HG03442 (cell line): ENCODE measurements around the gene PSMD1.
A peak's percentile ranks its signal among the peaks of the same experiment; 100 is the strongest.

Experiments
- ATAC-seq: cut with Tn5 transposase; IDR thresholded peaks from one replicate; pipeline ENCODE4 v1.9.1; 2021; ENCODE audit warnings: mild to moderate bottlenecking, moderate library complexity; ENCODE audit not compliant: unreplicated experiment

Gene PSMD1

DNA sequence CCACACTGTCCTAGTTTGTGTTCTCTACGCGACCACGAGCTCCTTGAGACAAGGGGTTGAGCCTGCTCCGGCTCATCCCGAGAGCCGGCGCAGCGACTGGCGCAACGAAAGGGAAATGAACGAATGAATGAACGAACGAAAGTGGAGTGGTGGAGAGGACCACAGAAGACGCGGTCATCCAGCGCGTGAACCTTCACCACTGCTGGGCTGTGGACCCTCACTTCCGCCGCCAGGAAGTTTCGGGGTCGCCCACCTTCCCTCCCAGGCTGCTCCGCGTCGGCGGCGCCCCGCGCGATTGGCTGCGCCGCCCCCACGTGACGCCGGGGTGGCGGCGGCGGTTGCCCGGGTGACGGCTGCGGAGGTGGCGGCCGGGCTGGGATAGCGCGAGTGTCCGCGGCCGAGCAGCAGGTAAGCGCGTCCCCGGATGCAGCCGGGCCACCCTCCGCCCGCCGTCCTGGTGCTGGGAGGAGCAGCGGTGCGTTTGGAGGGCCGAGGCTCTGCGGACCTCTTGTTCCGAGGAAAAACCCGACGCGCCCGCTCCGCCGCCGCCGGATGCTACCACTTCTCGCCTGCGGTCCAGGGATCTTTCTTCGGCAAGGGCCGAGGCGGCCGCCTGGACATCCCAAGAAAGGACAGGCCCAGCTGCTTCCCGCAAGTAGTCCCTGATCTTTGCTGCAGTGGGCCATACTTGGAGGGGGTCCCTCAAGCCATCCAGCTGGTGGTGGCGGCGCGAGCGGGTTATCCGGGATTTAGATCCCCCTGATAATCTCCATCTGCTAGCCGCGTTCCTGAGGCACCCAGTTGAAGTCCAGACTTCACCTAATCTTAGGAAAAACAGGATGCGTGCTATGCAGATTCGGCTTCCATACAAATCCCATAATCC, 141.9 kb downstream of the PSMD1 start, which contains the start of gene ARMC9:
TSS of gene ARMC9 (plus strand) at position 341 of the 883 bp plus-strand sequence. CDS start 7,608 bp downstream, outside the sequence.
- ATAC-seq, result peak; percentile 93

DNA sequence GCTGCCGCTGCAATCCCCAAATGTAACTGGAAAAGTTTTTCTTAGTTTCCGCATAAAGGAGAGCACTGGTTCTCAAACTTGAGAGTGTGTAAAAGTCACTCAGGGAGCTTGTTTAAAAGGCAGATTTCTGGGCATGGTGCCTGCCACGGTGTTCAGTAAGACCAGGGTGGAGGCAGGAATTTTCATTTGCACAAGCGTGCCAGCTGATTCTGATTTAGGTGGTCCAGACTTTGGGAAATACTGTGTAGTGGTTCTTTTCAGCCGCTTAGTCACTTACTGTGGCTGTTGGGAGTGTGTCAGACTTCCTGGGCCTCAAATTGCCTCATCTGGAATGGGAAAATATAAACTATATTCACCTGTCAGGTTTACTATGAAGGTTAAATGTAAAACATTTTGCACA, 142.6 kb downstream of the PSMD1 start:
- no peak for ATAC-seq

DNA sequence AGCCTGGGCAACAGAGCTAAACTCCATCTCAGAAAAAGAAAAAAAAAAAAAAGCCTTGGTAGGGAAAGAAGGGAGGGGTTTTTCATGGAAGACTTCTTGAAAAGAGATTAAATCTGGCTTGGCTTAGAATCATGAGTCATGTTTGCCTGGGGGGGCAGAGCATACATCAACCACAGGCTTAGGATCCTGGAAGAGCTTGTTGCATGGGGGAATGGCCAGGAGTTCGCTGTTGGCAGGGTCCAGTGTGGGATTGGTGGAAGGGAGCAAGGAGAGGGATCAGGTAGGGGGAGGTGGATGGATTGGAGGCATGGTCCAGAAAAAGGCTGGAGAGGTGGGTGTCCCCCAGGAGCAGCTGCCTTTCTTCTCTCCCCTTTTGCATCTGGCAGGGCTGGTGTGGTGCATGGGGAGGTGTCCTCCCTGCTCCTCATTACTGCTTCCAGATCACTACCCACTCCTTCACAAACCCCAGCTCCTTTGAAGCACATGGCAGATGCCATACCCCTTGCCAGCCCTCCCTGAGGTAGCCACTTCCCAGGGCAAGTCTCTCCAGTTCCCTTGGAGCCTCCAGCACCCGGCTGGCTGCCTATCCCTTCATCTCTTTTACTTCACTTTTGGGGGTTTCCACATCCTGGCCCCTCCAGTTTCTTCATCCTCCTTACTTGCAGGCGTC, 144.3 kb downstream of the PSMD1 start:
- ATAC-seq, result no peak

DNA sequence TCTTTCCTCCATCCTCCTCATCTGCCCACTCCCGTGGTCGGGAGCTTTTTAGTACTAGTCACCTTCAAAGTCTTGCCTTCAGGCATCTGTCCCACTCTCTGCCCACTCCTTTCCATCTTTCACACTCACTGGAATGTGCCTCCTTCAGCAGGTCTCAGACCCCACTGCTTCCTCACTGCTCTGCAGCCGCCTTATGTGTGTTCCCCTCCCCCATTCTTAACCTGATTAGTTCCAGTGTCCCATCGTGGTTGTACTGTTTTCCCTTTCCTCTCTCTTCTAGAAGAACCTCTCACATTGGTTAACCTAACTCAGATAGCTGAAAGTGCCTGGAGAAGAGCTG, 144.8 kb downstream of the PSMD1 start:
- ATAC-seq, result no peak

DNA sequence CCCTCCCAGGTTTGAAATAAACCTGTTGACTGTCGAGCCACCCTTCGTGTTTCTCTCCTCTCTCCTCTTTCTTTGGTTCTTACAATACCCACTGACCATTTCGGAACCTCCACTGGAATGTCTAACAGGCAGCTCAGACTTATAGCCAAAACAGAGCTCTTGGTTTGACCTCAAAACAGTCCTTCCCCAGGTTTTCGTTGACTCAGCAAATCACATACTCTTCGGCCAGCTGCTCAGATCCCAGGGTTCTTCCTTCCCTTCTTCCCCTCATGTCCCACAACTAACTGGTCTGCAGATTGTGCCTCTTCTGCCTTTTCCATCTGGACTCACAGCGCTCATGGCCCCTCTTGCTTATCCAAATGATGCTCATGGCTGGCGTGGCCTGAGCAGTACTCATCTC, 146.4 kb downstream of the PSMD1 start:
- ATAC-seq, result no peak

DNA sequence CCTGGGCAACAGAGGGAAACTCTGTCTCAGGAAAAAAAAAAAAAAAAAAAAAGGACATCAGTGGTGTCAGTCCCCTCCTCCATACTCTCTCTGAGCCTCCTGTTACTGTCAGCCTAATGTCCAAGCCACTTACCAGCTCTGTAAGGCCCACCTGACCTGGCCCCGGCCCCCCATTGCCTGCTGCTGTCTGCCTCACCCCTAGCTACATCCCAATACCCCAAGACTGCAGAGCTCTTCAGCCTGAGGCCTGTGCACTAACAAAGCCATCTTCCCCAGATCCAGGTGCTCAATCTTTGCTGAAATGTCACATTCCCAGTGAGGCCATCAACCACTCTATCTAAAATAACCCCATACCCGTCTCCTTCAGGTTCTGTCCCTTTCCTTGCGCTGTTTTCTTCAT, 147.5 kb downstream of the PSMD1 start:
- no peak for ATAC-seq

DNA sequence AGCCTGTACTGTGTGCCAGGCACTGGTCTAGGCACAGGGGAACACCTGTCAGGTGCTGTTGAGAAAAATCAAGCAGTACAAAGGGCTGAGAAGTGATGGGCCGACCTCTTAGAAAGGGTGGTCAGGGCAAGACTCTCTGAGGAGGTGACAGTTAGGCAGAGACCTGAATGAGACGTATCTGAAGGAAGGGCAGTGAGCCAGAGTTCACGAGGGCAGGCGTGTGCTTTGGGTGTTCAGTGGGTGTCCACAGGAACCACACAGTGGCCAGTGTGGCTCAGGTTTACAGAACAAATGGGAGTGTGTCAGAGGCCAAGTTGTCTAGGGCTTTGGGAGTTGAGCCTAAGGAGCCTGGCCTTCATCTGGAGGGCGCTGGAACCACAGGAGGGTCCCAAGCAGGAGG, 147.9 kb downstream of the PSMD1 start:
- no peak for ATAC-seq

DNA sequence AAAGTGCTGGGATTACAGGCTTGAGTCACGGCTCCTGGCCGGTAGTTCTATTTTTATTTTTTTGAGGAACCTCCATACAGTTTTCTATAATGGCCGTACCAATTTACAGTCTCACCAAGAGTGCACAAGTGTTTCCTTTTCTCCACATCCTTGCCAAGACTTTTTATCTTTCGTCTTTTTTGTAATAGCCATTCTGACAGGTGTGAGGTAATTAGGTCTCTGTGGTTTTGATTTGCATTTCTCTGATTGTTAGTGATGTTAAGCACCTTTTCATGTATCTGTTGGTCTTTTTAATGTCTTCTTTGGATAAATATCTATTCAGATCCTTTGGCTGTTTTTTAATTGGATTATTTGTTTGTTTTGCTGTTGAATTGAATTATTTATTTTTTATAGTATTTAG, 151.1 kb downstream of the PSMD1 start:
- no peak for ATAC-seq

DNA sequence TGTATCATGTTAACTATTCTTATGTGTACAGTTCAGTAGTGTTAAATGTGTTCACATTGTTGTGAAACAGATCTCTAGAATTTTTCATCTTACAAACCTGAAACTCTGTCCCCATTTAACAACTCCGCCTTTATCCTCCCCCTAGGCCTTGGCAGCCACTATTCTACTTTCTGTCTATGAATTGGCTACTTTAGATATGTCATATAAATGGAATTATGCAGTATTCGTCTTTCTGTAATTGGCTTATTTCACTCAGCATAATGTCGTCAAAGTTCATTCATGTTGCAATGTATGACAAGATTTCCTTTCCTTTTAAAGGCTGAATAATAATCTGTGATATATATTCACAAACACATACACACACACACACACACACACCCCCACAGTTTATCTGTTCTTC, 154.1 kb downstream of the PSMD1 start:
- ATAC-seq, result no peak

DNA sequence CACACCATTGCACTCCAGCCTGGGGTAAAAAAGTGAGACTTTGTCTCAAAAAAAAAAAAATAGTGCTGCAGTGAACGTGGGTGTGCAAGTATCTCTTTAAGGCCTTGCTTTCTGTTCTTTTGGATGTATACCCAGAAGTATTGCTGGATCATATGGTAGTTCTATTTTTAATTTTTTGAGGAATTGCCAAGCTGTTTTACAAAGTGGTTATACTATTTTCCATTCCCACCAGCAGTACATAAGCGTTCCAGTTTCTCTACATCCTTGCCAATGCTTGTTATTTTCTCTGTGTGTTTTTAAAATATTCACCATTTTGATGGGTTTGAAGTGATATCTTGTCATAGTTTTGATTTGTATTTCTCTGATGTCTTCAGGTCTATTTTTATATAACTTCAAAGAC, 154.8 kb downstream of the PSMD1 start:
- ATAC-seq, result no peak

DNA sequence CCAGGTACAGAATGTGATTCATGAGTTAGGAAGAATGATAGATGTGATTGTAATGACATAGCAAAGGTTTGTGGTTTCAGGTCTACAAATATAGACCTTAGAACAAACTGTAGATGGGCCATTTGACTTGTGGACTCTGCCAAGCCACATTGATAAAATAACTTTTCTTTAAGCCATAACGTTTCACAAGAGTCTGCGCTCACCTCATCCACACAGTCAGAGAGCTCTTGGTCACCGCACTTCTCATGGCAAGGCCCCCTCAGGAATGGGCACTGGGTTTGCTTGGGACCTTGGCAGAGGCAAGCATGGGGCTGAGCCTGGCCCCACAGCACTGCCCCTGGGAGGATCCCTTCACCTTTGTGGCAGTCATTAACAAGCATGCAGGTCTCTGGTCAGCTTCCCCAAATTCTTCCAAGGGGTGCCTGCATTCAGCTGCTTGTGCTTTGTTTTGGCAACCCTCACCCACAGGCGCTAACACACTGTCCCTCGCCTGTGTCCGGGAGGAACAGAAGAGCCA, 155.7 kb downstream of the PSMD1 start:
- ATAC-seq, result no peak

DNA sequence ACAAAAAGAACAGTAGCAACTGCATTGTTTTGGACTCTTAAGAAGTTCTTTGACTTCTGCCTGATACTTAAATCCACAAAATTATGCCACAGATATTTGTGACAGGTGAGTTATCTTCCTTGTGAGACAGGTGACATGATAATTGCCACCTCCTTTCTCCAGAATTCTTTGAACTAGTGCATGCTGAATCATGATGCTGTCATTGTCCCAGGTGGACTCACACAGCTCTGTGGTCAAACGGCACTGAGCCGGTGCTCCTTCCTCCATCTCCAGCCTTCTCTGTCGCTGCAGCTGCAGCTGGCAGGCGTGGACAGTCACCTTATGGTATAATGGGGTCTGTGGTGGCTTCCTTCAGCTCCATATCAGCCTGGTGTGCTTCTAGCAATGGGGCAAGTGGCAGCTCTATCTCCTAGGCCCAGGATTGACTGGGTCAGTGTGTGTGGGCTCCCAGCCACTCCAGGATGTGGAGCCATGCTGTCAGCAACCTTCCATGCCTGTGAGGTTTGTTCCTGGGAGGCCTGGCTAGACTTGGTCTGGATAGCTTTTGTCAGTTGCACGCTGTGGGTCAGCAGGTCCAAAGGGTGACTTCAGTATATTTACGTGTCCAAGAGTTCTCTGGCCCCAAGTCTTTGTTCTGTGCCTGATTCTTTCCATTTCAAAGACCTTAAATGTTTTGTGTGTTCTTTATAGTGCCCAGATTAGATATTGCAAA, 157.4 kb downstream of the PSMD1 start:
- ATAC-seq, result no peak

DNA sequence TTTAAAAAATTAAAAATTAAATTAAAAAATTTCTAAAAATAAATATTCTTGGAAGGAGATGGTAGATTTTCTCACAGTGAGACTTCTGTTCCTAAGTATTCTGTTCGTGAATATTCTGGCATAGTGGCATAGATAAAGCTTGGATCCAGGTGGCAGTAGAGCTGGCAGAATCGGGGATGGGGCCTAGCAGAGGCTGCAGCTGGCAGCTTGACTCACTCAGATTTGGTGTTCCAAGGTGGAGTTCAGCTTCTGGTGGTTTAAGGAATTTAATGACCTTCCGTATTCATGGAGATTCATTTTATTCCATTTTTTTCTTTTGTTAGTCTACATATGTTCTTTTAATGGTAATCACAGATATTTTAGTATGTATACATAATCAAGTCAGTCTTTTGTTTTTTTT, 161.7 kb downstream of the PSMD1 start:
- no peak for ATAC-seq

DNA sequence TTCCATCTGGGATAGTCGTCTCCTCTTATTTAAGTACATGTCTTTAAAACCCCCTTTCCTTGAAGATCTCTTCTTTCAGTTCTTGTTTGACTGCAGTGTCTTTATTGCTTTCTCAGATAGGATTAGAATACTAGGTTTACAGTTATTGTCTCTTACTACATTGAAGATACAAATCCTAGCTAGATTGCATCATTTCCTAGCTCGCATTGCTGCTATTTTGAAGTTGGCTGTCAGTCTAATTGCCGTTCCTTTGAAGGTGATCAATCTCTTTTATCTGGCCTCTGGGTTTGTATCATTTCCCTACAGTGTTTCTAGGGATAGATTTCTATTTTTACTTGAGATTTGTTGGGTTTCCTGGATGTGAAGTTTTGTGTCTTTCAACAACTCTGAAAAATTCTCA, 162.6 kb downstream of the PSMD1 start:
- ATAC-seq, result no peak

DNA sequence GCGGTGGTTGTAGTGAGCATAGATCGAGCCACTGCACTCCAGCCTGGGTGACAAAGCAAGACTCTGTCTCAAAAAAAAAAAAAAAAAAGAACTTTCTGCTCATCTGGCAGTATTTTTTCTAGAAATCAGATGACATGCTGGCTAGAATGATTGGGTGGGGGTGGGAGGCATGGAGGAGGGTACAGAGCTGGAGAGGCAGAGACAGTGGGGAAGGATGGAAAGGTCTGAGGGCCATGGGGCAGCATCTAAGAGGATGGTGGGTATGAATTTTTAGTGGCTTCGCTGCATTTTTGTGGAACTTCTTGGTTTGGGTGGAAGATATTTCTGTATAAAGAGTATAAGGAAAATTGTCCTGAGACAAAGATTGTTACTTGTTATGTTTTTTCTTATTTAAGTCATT, 165.1 kb downstream of the PSMD1 start:
- no peak for ATAC-seq
